Measurements from ENCODE around the gene ADAMTSL1. TPM values are rescaled to one million over a fixed set of nuclear protein-coding genes. Genes with fewer than 3 reads are reported as not detected.

Gene ADAMTSL1
- total and polyA plus RNA-seq, 2 experiments from 2014 or later = 2.3 to 5.0 TPM

- ATAC-seq = no peak
- no peaks in the 10 kb centered on the region for H3K79me2 ChIP-seq (replicated peaks; ENCODE audit: insufficient read depth)
These were observed 11.8 kb downstream of the ADAMTSL1 start for GRCh38 chr9:18485714-18486113.

More at GRCh38 chr9:18485714-18486113, 11.8 kb downstream of the ADAMTSL1 start:
- Histone ChIP-seq H3K4me3 (no peak overlapping the region), H3K9me2 (ENCODE audit: insufficient read depth) (no peaks in the 10 kb centered on the region), H2AFZ (no peak overlapping the region), H3K27ac (ENCODE audit: low read depth) (no peak overlapping the region), H3K36me3 (ENCODE audit: insufficient read depth) (no peaks in the 10 kb centered on the region), H3K27me3 (ENCODE audit: insufficient read depth) (no peaks in the 10 kb centered on the region), H3K4me1 (ENCODE audit: insufficient read depth) (no peaks in the 10 kb centered on the region), H3K4me2 (no peak overlapping the region), H4K20me1 (replicated peaks; ENCODE audit: insufficient read depth) (no peaks in the 10 kb centered on the region), H3F3A (replicated peaks; ENCODE audit: low read depth) (no peaks in the 10 kb centered on the region)
- Mint-ChIP-seq H3K4me1 (peaks cover 9% of the 10 kb centered on the region; the same call in 1 of the 3 replicates), H3K27me3 (ENCODE audit: insufficient read depth, low read depth, poor library complexity) (no peaks in the 10 kb centered on the region), H3K9me3 (no peaks in the 10 kb centered on the region), H3K36me3 (ENCODE audit: low read depth) (no peaks in the 10 kb centered on the region), H3K27ac (peak overlapping the region; percentile 7; the same call in 1 of the 2 replicates), H3K4me3 (no peak overlapping the region)
- TF ChIP-seq POLR2AphosphoS5 (IDR thresholded peaks at IDR 0.05; ENCODE audit: low read depth) (no peak), JUNB (IDR thresholded peaks at IDR 0.05; ENCODE audit: unreplicated experiment) (no peak), CREB1 (CRISPR knock-in tag; IDR thresholded peaks at IDR 0.05; ENCODE audit: low read depth) (no peak), NANOG (IDR thresholded peaks at IDR 0.05; ENCODE audit: borderline replicate concordance) (no peak), STAT1 (IDR thresholded peaks at IDR 0.05; ENCODE audit: unreplicated experiment) (no peak), EZH2 (IDR thresholded peaks at IDR 0.05; ENCODE audit: low read depth, unreplicated experiment) (no peak), ZNF114 (CRISPR knock-in tag; IDR thresholded peaks at IDR 0.05) (no peak), EZH2phosphoT487 (IDR thresholded peaks at IDR 0.05; ENCODE audit: unreplicated experiment) (no peak), CTCF (conservative IDR thresholded peaks at IDR 0.05; ENCODE audit: low read depth in 2 of 2) (no peak), ETS1 (IDR thresholded peaks at IDR 0.05) (no peak), ZNF331 (CRISPR knock-in tag; IDR thresholded peaks at IDR 0.05; ENCODE audit: low read depth) (no peak)
- TF ChIP-seq, protein P1, sequence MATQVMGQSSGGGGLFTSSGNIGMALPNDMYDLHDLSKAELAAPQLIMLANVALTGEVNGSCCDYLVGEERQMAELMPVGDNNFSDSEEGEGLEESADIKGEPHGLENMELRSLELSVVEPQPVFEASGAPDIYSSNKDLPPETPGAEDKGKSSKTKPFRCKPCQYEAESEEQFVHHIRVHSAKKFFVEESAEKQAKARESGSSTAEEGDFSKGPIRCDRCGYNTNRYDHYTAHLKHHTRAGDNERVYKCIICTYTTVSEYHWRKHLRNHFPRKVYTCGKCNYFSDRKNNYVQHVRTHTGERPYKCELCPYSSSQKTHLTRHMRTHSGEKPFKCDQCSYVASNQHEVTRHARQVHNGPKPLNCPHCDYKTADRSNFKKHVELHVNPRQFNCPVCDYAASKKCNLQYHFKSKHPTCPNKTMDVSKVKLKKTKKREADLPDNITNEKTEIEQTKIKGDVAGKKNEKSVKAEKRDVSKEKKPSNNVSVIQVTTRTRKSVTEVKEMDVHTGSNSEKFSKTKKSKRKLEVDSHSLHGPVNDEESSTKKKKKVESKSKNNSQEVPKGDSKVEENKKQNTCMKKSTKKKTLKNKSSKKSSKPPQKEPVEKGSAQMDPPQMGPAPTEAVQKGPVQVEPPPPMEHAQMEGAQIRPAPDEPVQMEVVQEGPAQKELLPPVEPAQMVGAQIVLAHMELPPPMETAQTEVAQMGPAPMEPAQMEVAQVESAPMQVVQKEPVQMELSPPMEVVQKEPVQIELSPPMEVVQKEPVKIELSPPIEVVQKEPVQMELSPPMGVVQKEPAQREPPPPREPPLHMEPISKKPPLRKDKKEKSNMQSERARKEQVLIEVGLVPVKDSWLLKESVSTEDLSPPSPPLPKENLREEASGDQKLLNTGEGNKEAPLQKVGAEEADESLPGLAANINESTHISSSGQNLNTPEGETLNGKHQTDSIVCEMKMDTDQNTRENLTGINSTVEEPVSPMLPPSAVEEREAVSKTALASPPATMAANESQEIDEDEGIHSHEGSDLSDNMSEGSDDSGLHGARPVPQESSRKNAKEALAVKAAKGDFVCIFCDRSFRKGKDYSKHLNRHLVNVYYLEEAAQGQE (IDR thresholded peaks at IDR 0.05; ENCODE audit: unreplicated experiment) = no peak
- TF ChIP-seq, protein P2, sequence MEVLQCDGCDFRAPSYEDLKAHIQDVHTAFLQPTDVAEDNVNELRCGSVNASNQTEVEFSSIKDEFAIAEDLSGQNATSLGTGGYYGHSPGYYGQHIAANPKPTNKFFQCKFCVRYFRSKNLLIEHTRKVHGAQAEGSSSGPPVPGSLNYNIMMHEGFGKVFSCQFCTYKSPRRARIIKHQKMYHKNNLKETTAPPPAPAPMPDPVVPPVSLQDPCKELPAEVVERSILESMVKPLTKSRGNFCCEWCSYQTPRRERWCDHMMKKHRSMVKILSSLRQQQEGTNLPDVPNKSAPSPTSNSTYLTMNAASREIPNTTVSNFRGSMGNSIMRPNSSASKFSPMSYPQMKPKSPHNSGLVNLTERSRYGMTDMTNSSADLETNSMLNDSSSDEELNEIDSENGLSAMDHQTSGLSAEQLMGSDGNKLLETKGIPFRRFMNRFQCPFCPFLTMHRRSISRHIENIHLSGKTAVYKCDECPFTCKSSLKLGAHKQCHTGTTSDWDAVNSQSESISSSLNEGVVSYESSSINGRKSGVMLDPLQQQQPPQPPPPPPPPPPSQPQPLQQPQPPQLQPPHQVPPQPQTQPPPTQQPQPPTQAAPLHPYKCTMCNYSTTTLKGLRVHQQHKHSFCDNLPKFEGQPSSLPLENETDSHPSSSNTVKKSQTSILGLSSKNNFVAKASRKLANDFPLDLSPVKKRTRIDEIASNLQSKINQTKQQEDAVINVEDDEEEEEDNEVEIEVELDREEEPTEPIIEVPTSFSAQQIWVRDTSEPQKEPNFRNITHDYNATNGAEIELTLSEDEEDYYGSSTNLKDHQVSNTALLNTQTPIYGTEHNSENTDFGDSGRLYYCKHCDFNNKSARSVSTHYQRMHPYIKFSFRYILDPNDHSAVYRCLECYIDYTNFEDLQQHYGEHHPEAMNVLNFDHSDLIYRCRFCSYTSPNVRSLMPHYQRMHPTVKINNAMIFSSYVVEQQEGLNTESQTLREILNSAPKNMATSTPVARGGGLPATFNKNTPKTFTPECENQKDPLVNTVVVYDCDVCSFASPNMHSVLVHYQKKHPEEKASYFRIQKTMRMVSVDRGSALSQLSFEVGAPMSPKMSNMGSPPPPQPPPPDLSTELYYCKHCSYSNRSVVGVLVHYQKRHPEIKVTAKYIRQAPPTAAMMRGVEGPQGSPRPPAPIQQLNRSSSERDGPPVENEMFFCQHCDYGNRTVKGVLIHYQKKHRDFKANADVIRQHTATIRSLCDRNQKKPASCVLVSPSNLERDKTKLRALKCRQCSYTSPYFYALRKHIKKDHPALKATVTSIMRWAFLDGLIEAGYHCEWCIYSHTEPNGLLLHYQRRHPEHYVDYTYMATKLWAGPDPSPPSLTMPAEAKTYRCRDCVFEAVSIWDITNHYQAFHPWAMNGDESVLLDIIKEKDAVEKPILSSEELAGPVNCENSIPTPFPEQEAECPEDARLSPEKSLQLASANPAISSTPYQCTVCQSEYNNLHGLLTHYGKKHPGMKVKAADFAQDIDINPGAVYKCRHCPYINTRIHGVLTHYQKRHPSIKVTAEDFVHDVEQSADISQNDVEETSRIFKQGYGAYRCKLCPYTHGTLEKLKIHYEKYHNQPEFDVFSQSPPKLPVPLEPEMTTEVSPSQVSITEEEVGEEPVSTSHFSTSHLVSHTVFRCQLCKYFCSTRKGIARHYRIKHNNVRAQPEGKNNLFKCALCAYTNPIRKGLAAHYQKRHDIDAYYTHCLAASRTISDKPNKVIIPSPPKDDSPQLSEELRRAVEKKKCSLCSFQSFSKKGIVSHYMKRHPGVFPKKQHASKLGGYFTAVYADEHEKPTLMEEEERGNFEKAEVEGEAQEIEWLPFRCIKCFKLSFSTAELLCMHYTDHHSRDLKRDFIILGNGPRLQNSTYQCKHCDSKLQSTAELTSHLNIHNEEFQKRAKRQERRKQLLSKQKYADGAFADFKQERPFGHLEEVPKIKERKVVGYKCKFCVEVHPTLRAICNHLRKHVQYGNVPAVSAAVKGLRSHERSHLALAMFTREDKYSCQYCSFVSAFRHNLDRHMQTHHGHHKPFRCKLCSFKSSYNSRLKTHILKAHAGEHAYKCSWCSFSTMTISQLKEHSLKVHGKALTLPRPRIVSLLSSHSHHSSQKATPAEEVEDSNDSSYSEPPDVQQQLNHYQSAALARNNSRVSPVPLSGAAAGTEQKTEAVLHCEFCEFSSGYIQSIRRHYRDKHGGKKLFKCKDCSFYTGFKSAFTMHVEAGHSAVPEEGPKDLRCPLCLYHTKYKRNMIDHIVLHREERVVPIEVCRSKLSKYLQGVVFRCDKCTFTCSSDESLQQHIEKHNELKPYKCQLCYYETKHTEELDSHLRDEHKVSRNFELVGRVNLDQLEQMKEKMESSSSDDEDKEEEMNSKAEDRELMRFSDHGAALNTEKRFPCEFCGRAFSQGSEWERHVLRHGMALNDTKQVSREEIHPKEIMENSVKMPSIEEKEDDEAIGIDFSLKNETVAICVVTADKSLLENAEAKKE (CRISPR knock-in tag; IDR thresholded peaks at IDR 0.05) = no peak
- DNase-seq (ENCODE audit: low spot score) = no peak
